ENCODE measurements around the gene NRAP. TPM values are rescaled to one million over a fixed set of nuclear protein-coding genes. Genes with fewer than 3 reads are reported as not detected.
"Not testable (repeated sequence)": the region's sequence is repeated elsewhere in the genome, so short reads cannot be mapped to it uniquely, and the experiment has no call there.

The NRAP gene
- total and polyA plus RNA-seq, 10 of the 15 experiments (the other 5 are each of a cell fraction or from before 2014, with no cell fraction given) = not detected

- TF ChIP-seq STAT1 (conservative IDR thresholded peaks at IDR 0.05) = no peak
- TF ChIP-seq WRNIP1 (IDR thresholded peaks at IDR 0.05; ENCODE audit: borderline replicate concordance, low read depth, low read length) = no peak
These were observed 6.3 kb downstream of the NRAP start (continued) for GRCh38 chr10:113657544-113657943.

GRCh38 chr10:113656896-113657295 lies 6.9 kb downstream of the NRAP start:
- Histone ChIP-seq H3K79me2 (ENCODE audit: control insufficient read depth, insufficient read depth, low read length) (no peaks in the 10 kb centered on the region), H3K4me1 (ENCODE audit: control insufficient read depth, insufficient read depth, low read length) (no peaks in the 10 kb centered on the region), H3K4me2 (ENCODE audit: control insufficient read depth, insufficient read depth) (no peak overlapping the region), H3K36me3 (ENCODE audit: control insufficient read depth in 2 of 2, insufficient read depth in 2 of 2, low read length in 1 of 2) (no peaks in the 10 kb centered on the region), H3K9ac (ENCODE audit: control insufficient read depth, insufficient read depth, low read length) (no peak overlapping the region), H3K4me3 (no peak overlapping the region), H3K27ac (ENCODE audit: control insufficient read depth, insufficient read depth) (no peak overlapping the region), H2AFZ (ENCODE audit: control insufficient read depth, low read depth, low read length) (no peak overlapping the region), H3K27me3 (replicated peaks in 1 of 2; ENCODE audit: control insufficient read depth in 2 of 2, insufficient read depth in 2 of 2, low read length in 1 of 2) (no peaks in the 10 kb centered on the region; a peak in 1 of 4 replicates), H4K20me1 (ENCODE audit: control insufficient read depth, insufficient read depth) (no peaks in the 10 kb centered on the region), H3K9me3 (replicated peaks; ENCODE audit: control insufficient read depth, insufficient read depth, low read length) (no peaks in the 10 kb centered on the region)
- no TSS peak for BruUV-seq (replicated peaks)
- ChIA-PET POLR2A (no interaction called here), RAD21 (ENCODE audit: unreplicated experiment) (no interaction called here), CTCF (no interaction called here), SMC1A (ENCODE audit: uncharacterized antibody, unreplicated experiment) (no interaction called here)
- DNase-seq (ENCODE audit: low read depth, low spot score) = no peak
- WGBS (ENCODE audit: insufficient coverage, insufficient replicate concordance, low lambda C conversion rate, missing lambda C conversion rate) = 18% methylated on average over 2 of the region's 2 CpGs
- no peak for FAIRE-seq
- in situ Hi-C loops (cut with MboI) = no loop called here
- TF ChIP-seq ATF7 (IDR thresholded peaks at IDR 0.05; ENCODE audit: low read depth) (no peak), E4F1 (IDR thresholded peaks at IDR 0.05; ENCODE audit: borderline replicate concordance, partially characterized antibody) (no peak), KLF5 (IDR thresholded peaks at IDR 0.05; ENCODE audit: partially characterized antibody) (no peak), ZZZ3 (IDR thresholded peaks at IDR 0.05; ENCODE audit: control insufficient read depth, insufficient read length, low read depth) (no peak), JUNB (IDR thresholded peaks at IDR 0.05) (no peak), NFXL1 (IDR thresholded peaks at IDR 0.05; ENCODE audit: borderline replicate concordance) (no peak), JUND (IDR thresholded peaks at IDR 0.05; ENCODE audit: low read depth, low read length) (no peak), SUZ12 (IDR thresholded peaks at IDR 0.05; ENCODE audit: unreplicated experiment) (no peak), ZNF217 (IDR thresholded peaks at IDR 0.05) (no peak), ZBTB33 (IDR thresholded peaks at IDR 0.05) (no peak)
- no peak for ATAC-seq
- intact Hi-C loops (cut with micrococcal nuclease; ENCODE audit: unreplicated experiment) = no loop called here

GRCh38 chr10:113652456-113652855 lies 11.4 kb downstream of the NRAP start:
- H2AFZ ChIP-seq (ENCODE audit: control insufficient read depth, low read depth, low read length); DNase-seq (ENCODE audit: low read depth, low spot score); H3K36me3 ChIP-seq (ENCODE audit: control insufficient read depth in 2 of 2, insufficient read depth in 2 of 2, low read length in 1 of 2); intact Hi-C loops (cut with micrococcal nuclease; ENCODE audit: unreplicated experiment); CTCF ChIA-PET; H3K27ac ChIP-seq (ENCODE audit: control insufficient read depth, insufficient read depth); H3K4me1 ChIP-seq (ENCODE audit: control insufficient read depth, insufficient read depth, low read length); POLR2A ChIA-PET; H3K79me2 ChIP-seq (ENCODE audit: control insufficient read depth, insufficient read depth, low read length); RAD21 ChIA-PET (ENCODE audit: unreplicated experiment); H4K20me1 ChIP-seq (ENCODE audit: control insufficient read depth, insufficient read depth); H3K27me3 ChIP-seq (replicated peaks in 1 of 2; ENCODE audit: control insufficient read depth in 2 of 2, insufficient read depth in 2 of 2, low read length in 1 of 2); H3K4me3 ChIP-seq; H3K4me2 ChIP-seq (ENCODE audit: control insufficient read depth, insufficient read depth); BruUV-seq (replicated peaks); in situ Hi-C loops (cut with MboI); H3K9ac ChIP-seq (ENCODE audit: control insufficient read depth, insufficient read depth, low read length); SMC1A ChIA-PET (ENCODE audit: uncharacterized antibody, unreplicated experiment); FAIRE-seq; ATAC-seq; H3K9me3 ChIP-seq (replicated peaks; ENCODE audit: control insufficient read depth, insufficient read depth, low read length): not testable (repeated sequence)
- 53% methylated on average over 3 of the region's 3 CpGs for WGBS (ENCODE audit: insufficient coverage, insufficient replicate concordance, low lambda C conversion rate, missing lambda C conversion rate)

Measured in GM12878 (cell line).